HG02973 (cell line): ENCODE data around the gene SERPINB5.
"Not testable (repeated sequence)": the region's sequence is repeated elsewhere in the genome, so short reads cannot be mapped to it uniquely, and the experiment has no call there.

Source experiments
- ATAC-seq: cut with Tn5 transposase; IDR thresholded peaks from one replicate; pipeline ENCODE4 v1.9.1; 2021; ENCODE audit warnings: moderate library complexity; ENCODE audit not compliant: unreplicated experiment

The SERPINB5 gene, protein sequence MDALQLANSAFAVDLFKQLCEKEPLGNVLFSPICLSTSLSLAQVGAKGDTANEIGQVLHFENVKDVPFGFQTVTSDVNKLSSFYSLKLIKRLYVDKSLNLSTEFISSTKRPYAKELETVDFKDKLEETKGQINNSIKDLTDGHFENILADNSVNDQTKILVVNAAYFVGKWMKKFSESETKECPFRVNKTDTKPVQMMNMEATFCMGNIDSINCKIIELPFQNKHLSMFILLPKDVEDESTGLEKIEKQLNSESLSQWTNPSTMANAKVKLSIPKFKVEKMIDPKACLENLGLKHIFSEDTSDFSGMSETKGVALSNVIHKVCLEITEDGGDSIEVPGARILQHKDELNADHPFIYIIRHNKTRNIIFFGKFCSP

GRCh38 chr18:63476668-63477067 is at the start of gene SERPINB5:
Gene SERPINB5, plus strand, starts transcription at chr18:63476958. Its CDS starts 7,471 bp downstream, at chr18:63484429.
- no peak for ATAC-seq

DNA sequence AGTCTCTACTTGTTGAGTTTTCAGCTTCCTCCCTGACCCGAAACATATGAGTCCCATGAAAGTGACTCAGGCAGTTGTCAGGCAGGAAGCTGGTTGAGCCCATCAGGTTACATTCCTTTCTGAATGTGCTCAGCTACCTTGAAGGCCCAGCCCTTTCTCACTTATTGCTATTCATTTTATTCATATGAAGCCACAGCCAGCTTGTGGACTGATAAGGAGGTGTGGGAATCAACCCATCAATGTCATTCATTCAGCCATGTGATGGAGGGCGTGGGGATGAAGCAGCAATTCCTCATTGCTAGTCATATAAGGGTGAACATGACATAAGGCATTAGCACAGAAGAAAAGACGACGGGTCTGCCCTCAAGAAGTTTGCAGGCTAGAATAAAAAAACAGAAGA is 49.2 kb upstream of the SERPINB5 start:
- ATAC-seq = no peak

- no peak for ATAC-seq
Observed at GRCh38 chr18:63430526-63430925, 46.2 kb upstream of the SERPINB5 start.

GRCh38 chr18:63431180-63431579 is 45.6 kb upstream of the SERPINB5 start:
- ATAC-seq = no peak

GRCh38 chr18:63433334-63433866 is 43.4 kb upstream of the SERPINB5 start:
- no peak for ATAC-seq

DNA sequence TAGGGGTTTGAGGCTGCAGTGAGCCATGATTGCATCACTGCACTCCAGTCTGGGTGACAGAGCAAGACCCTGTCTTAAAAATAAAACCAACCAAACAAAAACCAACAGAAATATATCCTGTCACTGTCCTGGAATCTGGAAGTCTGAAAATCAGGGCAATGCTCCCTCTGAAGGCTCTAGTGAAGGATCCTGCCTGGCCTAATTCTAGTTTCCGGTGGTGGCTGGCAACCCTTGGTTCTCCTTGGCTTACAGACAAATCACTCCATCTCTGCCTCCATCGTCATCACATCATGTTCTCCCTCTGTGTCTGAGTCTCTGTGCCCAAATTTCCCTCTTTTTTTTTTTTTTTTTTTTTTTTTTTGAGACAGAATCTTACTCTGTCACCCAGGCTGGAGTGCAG is 38.6 kb upstream of the SERPINB5 start:
- ATAC-seq = no peak

DNA sequence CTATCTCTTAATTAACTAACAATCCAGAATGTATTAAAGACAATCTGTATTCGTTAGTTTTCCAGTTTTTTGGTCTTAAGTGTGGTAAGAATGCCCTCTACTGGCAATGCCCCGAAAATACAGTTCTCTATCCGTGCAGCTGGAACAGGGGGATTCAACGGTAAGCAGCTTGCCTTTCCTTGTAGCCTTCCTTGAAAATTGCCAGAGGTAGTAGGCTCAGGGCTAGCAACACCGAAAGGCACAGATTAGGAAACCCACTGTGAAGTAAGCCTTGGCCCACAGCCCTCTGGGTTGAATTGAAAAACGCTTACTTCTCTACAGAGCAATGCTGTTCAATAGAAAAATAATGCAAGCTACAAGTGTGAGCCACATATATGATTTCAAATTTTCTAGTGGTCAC is 37.4 kb upstream of the SERPINB5 start:
- ATAC-seq = no peak

DNA sequence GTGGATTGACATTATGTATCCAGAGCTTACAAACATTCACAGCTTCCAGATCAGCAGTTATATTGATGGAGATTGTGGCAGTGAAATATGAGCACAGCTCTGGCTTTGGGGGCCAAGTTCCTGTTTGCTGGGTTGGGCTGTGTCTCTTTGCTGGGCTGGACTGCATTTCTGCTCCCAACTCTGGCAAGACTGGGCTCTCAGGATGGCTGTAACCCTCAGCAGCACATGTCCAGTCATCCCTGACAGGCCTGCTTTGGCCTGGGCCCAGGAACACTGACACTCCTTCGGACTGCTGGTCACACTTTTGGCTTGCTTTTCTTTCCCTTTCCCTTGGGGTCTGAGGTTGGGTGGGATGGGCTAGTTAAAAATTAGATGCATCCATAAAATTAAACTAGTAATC is 36.5 kb upstream of the SERPINB5 start:
- ATAC-seq = no peak

- peak; percentile 38 for ATAC-seq
Observed at GRCh38 chr18:63440881-63441280, 35.9 kb upstream of the SERPINB5 start.

- ATAC-seq = no peak
Observed at GRCh38 chr18:63443829-63444228, 32.9 kb upstream of the SERPINB5 start.

DNA sequence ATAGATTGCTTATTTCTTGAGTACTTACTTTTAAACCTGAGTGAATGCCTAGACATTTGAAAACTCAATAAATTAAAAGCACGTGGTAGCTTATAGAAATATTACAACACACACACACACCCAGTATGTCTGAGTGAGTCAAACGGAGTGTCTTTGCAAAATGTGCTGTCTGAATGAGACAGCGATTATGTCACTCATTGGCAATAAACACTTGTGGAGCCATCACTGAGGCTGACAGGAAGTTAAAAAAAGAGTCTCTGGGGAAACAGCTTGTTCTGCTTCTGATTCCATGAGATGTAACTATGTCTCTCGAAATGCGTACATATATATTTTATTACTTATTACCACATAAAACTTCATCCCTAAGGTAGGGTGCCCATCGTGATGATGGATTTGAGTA is 32.2 kb upstream of the SERPINB5 start:
- ATAC-seq = no peak

DNA sequence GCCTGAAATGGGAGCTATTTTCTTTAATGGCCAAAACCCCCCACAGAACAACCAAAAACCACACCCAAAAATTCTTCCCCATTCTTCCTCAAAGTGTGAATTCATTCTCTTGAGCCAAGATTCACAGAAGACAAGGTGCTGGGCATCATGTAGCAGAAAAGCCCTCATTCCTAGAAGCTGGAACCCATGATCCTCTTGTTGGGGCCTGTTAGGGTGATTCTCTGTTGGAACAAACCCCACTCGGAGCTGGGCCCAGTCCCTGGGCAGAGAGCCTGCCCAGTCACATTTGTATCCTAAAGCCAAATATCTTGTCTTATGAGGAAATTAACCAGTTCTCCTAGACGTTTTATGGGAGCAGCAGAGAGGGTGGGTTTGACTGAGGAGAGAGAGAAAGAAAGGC is 31.7 kb upstream of the SERPINB5 start:
- ATAC-seq = no peak

DNA sequence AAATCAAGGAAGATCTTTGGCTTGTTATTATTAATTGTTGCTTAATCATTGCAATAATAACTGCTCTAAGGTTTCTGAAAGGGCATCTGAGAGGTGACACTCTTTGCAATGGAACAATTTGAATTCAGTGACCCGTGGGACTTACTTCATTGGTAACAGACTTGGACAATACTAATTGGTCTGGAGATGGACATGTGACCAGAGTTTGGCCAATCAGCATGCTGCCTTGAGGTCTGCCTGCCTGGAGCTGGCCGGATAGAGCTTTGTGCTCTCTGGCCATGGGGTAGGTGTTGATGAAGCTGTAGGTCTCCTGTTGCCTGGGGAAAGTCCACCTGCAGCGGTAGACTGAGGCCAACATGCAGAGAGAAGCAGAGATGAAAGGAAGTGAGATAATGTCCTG is 30.5 kb upstream of the SERPINB5 start:
- ATAC-seq = no peak

DNA sequence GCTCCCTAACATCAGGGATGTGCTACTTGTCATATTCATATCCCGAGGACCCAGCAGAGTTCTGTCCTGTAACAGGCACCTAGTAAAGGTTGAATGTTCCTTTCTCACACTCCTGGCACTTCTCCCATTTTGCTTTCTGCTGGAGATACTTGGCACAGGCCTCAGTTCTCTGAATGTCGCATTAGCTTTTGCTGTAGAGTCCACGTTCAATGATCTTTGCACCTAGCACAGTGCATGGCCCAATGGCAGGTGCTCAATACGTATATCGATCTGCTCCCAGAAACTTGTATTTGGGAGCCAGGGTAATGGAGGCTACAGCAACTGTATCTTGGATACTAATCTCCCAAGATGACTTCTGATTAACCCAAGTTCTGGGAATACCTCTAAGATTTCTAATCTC is 29.7 kb upstream of the SERPINB5 start:
- ATAC-seq = no peak

GRCh38 chr18:63449426-63449825 is 27.3 kb upstream of the SERPINB5 start:
- ATAC-seq = no peak

- ATAC-seq = no peak
Observed at GRCh38 chr18:63451799-63452660, 24.7 kb upstream of the SERPINB5 start.

- not testable (repeated sequence) for ATAC-seq
Observed at GRCh38 chr18:63452751-63453150, 24.0 kb upstream of the SERPINB5 start.

DNA sequence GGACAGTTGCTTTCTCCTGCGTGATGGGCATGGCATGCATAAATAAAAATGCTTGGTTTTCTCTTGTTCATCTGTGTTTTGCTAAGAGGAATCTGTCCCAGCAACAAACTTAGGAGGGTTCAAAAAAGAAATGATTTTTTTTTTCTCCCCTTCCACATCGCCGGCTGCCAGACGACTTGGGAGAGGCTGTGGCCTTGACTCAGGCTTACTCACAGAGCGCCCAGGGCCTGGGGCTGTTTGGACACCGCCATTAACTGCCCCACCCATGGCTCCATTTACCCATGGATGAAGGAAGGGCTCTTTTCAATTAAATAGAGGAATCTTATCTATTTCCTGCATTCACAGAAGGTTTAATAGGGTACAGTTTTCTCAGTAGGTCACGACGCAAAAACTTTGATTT is 22.3 kb upstream of the SERPINB5 start:
- no peak for ATAC-seq

DNA sequence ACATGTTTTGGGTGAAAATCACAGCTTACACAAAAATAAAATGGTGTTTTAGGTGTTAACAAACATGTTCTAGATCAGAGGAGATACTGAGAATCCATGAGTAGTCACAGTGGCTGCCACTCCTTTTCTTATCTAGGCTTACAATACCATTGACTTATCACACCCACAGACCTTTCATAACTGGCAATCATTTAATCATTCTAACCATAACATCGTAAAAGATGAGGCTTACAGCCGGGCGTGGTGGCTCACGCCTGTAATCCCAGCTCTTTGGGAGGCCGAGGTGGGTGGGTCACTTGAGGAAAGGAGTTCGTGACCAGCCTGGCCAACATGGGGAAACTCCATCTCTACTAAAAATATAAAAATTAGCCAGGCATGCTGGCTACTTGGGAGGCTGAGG is 18.8 kb upstream of the SERPINB5 start:
- no peak for ATAC-seq

GRCh38 chr18:63460414-63460813 is 16.3 kb upstream of the SERPINB5 start:
- no peak for ATAC-seq

- no peak for ATAC-seq
Observed at GRCh38 chr18:63464434-63464833, 12.3 kb upstream of the SERPINB5 start.

GRCh38 chr18:63465059-63465458 is 11.7 kb upstream of the SERPINB5 start:
- ATAC-seq = no peak
